Dedifferentiated amniotic fluid mesenchymal stem cell (primary cell): ENCODE data around the gene MOCS1.
A peak's percentile ranks its signal among the peaks of the same experiment; 100 is the strongest.

Experiments
- DNase-seq: peaks from one replicate; pipeline ENCODE4 v3.0.0-alpha.2; 2016; ENCODE audit errors: extremely low spot score

MOCS1 gene

GRCh38 chr6:39902786-39903465 is 31.3 kb downstream of the MOCS1 start:
- DNase-seq, result no peak

GRCh38 chr6:39902136-39902535 is 32.1 kb downstream of the MOCS1 start:
- DNase-seq, result no peak

DNA sequence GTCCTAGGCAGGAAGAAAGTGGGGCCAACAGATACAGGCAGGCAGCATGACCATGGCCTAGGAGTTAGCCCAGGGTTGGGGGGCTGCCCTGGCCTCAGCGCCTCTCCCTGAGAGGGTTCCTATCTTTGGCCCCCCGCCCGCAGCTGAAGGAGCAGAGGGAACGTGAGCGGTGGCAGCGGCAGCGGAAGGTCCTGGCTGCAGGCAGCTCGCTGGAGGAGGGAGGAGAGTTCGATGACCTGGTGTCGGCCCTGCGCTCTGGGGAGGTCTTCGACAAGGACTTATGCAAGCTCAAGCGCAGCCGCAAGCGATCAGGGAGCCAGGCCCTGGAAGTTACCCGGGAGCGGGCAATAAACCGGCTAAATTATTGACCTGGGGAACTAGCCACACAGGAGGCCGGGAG is 32.6 kb downstream of the MOCS1 start:
- no peak for DNase-seq

GRCh38 chr6:39901116-39901655 is 33.1 kb downstream of the MOCS1 start:
- no peak for DNase-seq

DNA sequence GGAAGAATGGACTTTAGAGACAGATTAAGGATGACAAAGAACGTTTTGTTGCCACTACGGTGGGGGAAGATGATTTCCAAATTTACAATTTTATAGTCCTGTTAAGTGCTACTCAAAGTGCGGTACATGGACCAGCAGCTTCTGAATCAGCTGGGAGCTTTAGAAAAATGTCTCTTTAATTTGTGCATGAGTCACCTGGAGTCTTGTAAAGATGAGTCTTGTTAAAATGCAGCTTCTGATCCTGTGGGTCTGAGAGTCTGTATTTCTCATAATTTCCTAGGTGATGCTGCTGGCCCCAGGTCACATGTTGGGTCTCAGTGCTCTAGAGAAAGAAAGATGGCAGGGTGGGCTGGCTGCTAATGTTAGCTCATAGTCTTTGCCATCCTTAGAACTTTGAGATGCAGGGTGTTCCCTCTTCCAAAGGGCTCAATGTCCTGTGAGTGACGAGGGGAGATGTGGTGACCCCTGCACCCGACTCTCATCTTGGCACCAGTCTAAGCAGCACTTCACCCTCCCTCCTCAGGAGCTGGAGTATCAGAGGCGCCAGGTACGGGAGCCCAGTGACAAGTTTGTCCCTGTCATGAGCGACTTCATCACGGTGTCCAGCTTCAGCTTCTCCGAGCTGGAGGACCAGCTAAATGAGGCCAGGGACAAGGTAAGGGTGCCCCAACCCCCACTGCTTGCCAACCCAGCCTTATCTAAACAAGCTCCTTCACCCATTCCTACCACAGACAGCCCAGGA is 34.5 kb downstream of the MOCS1 start:
- DNase-seq, result no peak

GRCh38 chr6:39898625-39899024 is 35.6 kb downstream of the MOCS1 start:
- DNase-seq, result no peak

DNA sequence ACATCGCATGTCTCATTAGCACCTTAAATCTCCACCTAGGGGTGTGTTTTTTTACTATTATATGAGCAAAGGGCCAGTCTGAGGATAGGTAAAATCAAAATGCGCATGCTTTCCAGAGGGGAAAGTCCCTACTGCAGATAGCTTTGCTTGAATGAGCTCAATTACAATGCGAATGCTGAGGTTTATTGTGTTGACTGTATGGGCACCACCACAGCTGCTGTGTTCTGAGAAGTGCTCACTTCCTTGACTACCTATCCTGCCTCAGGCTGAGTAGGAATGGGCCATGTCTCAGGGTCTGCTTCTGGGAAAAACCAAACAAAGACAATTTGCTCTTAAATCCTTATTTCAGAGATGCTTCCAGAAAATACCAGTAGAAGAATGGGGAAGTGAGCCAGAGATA is 36.6 kb downstream of the MOCS1 start:
- no peak for DNase-seq

- no peak for DNase-seq
These were observed 37.6 kb downstream of the MOCS1 start for GRCh38 chr6:39896701-39897100.

DNA sequence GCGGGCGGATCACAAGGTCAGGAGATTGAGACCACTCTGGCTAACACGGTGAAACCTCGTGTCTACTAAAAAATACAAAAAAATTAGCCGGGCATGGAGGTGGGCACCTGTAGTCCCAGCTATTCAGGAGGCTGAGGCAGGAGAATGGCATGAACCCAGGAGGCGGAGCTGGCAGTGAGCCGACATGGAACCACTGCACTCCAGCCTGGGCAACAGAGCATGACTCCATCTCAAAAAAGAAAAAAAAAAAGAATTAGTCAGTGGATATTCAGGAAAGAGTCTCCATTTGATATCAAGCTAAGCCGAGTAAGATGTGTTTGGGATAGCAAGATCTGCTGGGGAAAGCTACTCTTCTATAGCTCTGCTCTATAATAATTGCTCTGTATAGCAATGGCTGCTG is 41.0 kb downstream of the MOCS1 start:
- no peak for DNase-seq

- DNase-seq, result peak; percentile 59
These were observed 41.7 kb downstream of the MOCS1 start for GRCh38 chr6:39892490-39893129.

- no peak for DNase-seq
These were observed 42.3 kb downstream of the MOCS1 start for GRCh38 chr6:39891976-39892375.

DNA sequence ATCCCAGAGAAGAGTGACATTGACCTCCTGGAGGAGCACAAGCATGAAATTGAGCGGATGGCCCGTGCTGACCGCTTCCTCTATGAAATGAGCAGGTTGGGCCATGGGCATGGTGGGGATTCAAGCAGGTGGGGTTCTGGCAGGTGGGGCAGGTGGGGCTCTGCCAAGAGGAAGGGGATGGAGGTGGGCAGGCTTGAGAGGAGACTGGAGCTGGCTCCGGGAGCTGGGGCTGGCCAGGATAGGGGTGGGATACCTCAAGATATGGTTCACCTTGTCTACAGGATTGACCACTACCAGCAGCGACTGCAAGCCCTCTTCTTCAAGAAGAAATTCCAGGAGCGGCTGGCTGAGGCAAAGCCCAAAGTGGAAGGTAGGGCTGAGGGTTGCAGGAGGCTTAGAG is 42.9 kb downstream of the MOCS1 start:
- no peak for DNase-seq

- DNase-seq, result no peak
These were observed 45.0 kb downstream of the MOCS1 start for GRCh38 chr6:39889229-39889628.

- DNase-seq, result peak; percentile 89
These were observed 46.4 kb downstream of the MOCS1 start for GRCh38 chr6:39887692-39888450.

GRCh38 chr6:39886871-39887270 is 47.4 kb downstream of the MOCS1 start:
- no peak for DNase-seq

DNA sequence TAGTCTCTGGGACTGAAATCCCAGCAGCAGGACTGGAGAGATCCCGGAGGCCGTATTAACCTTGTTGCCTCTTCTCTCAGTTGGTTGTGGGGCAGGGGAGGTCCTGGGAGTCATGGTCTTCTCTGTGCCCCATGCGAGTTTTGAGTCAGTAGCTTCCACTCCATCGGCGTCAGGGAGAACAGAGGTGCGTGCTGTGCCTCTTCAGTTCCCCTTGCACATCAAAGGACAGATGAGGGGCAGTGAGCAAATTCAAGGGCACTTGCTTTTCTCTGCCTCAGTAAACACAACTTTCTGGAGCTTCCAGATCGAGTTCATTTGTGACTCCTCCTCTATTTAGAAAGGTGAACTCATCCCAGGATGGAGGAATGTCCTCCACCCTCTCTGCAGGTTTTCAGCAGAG is 48.6 kb downstream of the MOCS1 start:
- DNase-seq, result no peak

GRCh38 chr6:39884696-39885095 is 49.6 kb downstream of the MOCS1 start:
- DNase-seq, result peak; percentile 30

DNA sequence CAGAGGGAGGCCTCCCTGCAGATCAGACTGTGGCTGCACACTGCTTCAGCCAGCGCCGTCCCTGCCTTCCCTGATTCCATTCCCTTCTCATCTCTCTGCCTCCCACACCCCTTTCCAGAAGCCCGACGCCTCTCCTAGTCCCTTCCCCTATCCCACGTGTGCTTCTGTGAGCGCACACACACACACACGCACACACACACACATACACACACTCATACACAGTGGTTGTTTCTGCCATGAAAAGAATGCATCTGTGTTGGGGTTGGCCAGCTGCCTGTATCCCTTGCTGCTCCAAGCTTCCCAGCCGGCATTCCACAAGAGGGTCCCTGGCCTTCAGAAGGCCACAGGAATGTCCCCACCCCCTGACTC is 51.7 kb downstream of the MOCS1 start:
- DNase-seq, result peak; percentile 94

- DNase-seq, result peak; percentile 79
These were observed 52.3 kb downstream of the MOCS1 start for GRCh38 chr6:39881851-39882530.

GRCh38 chr6:39880594-39880993 is 53.7 kb downstream of the MOCS1 start:
- no peak for DNase-seq

DNA sequence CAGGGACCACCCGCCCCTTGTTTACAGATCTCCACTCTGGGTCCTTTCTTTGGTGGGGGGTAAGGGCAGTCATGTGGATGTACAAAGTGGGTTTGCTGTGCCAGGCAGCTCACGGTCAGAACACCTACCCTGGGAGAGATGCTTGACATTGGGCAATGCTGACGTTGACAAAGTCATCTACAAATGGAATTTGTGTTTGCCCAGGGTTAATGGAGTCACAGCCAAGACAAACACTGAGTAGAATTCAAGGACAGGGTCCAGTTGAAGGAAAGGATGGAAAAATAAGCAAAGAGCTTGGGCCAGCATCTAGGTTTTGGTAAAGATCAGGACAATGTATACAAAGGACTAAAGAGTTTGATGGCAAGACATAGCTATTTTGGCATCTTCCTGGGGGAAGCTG is 54.7 kb downstream of the MOCS1 start:
- DNase-seq, result no peak

GRCh38 chr6:39876826-39877225 is 57.4 kb downstream of the MOCS1 start:
- no peak for DNase-seq
